Measurements from ENCODE around the gene GPR15. TPM values are rescaled to one million over a fixed set of nuclear protein-coding genes. Genes with fewer than 3 reads are reported as not detected.

Gene GPR15
- total RNA-seq = 100 to 1,000 TPM in 1 of 2 donors, 10 to 100 TPM in 1; 43.2 to 181 TPM
- total RNA-seq = 129 to 133 reads per million in 2 donors

DNA sequence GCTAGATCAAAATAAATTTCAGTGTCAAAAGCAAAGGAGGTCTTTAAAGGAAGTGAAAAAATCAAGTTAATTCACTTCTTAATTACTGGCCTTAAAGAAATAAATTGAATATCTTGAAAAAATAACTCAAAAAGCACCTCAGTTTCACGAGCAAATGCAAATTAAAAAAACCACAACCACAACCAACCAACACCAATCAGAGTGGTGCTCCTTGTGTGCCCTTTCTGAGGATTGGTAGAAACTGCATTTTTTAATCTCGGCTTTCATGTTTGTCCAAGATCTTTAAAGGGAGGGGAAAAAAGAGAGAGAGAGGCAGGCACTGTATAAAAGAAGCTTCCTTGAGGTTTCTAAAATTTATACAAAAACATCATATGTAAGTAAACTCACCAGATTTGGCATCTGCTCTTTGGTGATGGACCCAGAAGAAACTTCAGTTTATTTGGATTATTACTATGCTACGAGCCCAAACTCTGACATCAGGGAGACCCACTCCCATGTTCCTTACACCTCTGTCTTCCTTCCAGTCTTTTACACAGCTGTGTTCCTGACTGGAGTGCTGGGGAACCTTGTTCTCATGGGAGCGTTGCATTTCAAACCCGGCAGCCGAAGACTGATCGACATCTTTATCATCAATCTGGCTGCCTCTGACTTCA is at the start of gene GPR15:
Gene GPR15 (plus strand): TSS at position 357 of the 653 bp plus-strand sequence. CDS start 56 bp downstream, at position 413.
- H3K9me3 ChIP-seq (ENCODE audit: control insufficient read depth, low read length, poor library complexity, severe bottlenecking) = no peaks in the 10 kb centered on the region
- DNase-seq = no peak
- H3K4me1 Mint-ChIP-seq = peaks cover 10% of the 10 kb centered on the region
- peak within 1 kb of the TSS; percentile 82 for H3K4me3 Mint-ChIP-seq
- ATAC-seq = peak; percentile 79
- peak within 1 kb of the TSS; percentile 80 for H3K27ac Mint-ChIP-seq
- H3K36me3 Mint-ChIP-seq (ENCODE audit: low read depth) = no peaks in the 10 kb centered on the region
- H3K27me3 Mint-ChIP-seq = no peaks in the 10 kb centered on the region

- no peak overlapping the region for H3K27ac Mint-ChIP-seq
- H3K36me3 Mint-ChIP-seq (ENCODE audit: low read depth) = no peaks in the 10 kb centered on the region
- ATAC-seq (no peak), DNase-seq (no peak)
- no peaks in the 10 kb centered on the region for H3K4me1 Mint-ChIP-seq
- H3K9me3 ChIP-seq (ENCODE audit: control insufficient read depth, low read length, poor library complexity, severe bottlenecking) = peaks cover 6% of the 10 kb centered on the region
- H3K4me3 Mint-ChIP-seq = no peak overlapping the region
- H3K27me3 Mint-ChIP-seq = no peaks in the 10 kb centered on the region
Observed at GRCh38 chr3:98482717-98483482, 48.9 kb upstream of the GPR15 start.

DNA sequence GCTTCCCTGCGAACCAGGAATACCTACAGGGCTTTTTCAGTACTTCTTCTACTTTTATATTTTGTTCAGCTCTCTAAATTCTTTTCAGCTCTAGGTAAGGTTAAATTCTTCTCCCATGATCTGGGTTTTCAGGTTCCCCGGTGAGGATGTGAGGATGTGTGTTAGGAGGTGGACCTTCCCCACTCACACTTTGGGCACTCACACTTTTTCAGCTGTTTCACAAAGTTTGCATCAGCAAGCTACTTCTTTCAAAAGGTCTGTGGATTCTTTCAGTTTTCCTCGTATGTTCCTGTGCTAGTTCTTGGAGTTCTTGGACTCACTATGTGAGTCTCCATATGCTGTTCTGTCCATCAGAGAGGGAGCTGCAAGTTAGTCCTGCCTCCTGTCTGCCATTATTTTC is 48.2 kb upstream of the GPR15 start:
- peaks cover 6% of the 10 kb centered on the region for H3K9me3 ChIP-seq (ENCODE audit: control insufficient read depth, low read length, poor library complexity, severe bottlenecking)
- no peak for DNase-seq
- ATAC-seq = no peak
- no peaks in the 10 kb centered on the region for H3K4me1 Mint-ChIP-seq
- no peaks in the 10 kb centered on the region for H3K36me3 Mint-ChIP-seq (ENCODE audit: low read depth)
- no peak overlapping the region for H3K4me3 Mint-ChIP-seq
- no peaks in the 10 kb centered on the region for H3K27me3 Mint-ChIP-seq
- H3K27ac Mint-ChIP-seq = no peak overlapping the region

DNA sequence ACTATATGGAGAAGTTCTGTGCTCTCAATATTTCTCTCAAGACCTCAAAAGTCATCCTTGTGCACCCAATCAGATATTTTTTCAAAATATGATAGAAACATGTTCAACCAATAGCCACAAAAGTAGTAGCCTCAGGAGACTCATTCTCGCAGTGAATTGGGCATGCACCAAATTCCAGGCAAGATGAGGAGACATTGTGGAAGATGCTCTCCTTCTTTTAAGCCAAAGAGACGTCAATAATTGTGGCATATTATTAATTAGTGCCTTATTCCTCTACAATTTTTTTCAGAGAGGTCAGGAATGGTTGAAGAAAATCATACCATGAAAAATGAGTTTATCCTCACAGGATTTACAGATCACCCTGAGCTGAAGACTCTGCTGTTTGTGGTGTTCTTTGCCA is 34.4 kb upstream of the GPR15 start, which contains the start of gene OR5K2:
Gene OR5K2 (plus strand): TSS at position 301 of the 400 bp plus-strand sequence. CDS start 0 bp downstream, at position 301.
- DNase-seq (no peak), ATAC-seq (no peak)
- Mint-ChIP-seq H3K27me3 (no peaks in the 10 kb centered on the region), H3K36me3 (ENCODE audit: low read depth) (peaks cover 3% of the 10 kb centered on the region), H3K4me3 (no peak within 1 kb of the TSS), H3K4me1 (peaks cover 4% of the 10 kb centered on the region), H3K27ac (no peak within 1 kb of the TSS)
- H3K9me3 ChIP-seq (ENCODE audit: control insufficient read depth, low read length, poor library complexity, severe bottlenecking) = no peaks in the 10 kb centered on the region

DNA sequence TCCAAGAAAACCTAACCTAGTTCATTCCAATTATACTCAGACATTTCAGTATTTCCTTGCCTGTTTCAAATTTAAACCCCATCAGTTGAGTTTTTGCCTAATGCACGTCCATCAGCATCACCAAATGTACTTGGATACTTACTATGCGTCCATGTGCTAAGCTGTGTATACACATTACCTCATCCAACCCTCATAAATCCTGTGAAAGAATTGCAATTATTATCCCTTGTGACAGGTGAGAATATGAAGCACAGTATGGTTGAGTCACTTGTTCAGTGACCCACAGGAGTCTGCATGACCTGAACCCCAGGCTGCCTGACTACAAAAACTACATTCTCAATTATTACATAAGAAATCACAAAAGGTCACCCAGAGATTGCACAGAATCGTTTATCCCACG is 31.8 kb upstream of the GPR15 start:
- Mint-ChIP-seq H3K36me3 (ENCODE audit: low read depth) (peaks cover 3% of the 10 kb centered on the region), H3K4me3 (no peak overlapping the region), H3K27me3 (no peaks in the 10 kb centered on the region), H3K4me1 (peaks cover 7% of the 10 kb centered on the region), H3K27ac (no peak overlapping the region)
- DNase-seq (no peak), ATAC-seq (no peak)
- no peaks in the 10 kb centered on the region for H3K9me3 ChIP-seq (ENCODE audit: control insufficient read depth, low read length, poor library complexity, severe bottlenecking)

DNA sequence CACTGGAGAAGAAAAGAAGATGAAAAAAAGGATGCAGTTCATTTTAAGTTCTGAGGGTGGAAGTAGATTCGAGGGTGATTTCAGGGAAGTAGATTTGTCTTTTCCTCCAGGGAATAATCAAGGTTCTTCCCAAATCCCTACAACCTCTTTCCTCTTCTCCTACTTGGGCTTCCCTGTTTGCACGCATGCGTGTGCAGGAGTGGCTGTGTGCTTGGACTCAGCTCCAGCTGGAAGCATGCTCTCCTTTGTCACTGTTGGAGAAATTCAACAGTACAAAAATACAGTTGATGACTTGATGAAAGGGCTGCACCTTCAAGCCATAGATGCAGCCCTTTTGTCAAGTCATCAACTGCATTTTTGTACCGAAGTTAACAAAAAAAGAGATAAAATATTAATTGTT is 30.5 kb upstream of the GPR15 start:
- H3K36me3 Mint-ChIP-seq (ENCODE audit: low read depth) = peaks cover 3% of the 10 kb centered on the region

DNA sequence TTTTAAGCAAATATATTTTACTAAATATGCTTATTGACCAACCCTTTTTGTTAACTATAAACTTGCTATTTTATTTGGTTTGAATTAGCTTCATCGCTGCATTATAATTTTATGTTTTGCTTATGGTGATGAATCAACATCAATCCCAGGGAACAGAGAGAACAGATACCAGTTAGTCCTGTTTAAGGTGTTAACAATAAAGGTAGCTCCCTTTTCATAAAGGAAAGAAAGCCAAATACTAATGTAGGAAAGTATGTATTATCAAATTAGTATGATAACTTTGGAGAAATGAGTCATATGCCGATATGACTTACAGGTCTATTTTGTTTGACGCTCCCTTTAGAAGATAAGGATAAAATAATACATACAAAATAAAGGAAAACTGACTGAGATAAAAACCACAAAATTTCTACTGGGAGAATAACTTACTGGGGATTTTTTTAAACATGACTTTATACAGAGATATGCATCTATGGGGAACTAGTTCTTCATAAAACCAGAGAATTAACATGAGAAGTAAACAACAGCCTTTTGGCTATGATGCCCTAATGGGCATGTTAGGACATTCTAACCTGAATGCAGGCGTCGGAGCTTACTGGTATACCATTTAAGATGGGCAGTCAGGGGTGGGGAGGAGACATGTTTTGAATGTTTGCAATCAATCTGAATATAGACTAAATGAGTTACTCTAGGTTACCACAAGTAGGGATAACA is 29.8 kb upstream of the GPR15 start:
- no peak for DNase-seq
- no peaks in the 10 kb centered on the region for H3K9me3 ChIP-seq (ENCODE audit: control insufficient read depth, low read length, poor library complexity, severe bottlenecking)
- ATAC-seq = no peak
- Mint-ChIP-seq H3K36me3 (ENCODE audit: low read depth) (peaks cover 3% of the 10 kb centered on the region), H3K27ac (no peak overlapping the region), H3K4me1 (peaks cover 7% of the 10 kb centered on the region), H3K4me3 (no peak overlapping the region), H3K27me3 (no peaks in the 10 kb centered on the region)

More for the DNA sequence above, 30.5 kb upstream of the GPR15 start:
- no peaks in the 10 kb centered on the region for H3K9me3 ChIP-seq (ENCODE audit: control insufficient read depth, low read length, poor library complexity, severe bottlenecking)
- H3K27ac Mint-ChIP-seq = no peak overlapping the region
- ATAC-seq = no peak
- DNase-seq = no peak
- H3K4me3 Mint-ChIP-seq = no peak overlapping the region
- H3K4me1 Mint-ChIP-seq = peaks cover 7% of the 10 kb centered on the region
- no peaks in the 10 kb centered on the region for H3K27me3 Mint-ChIP-seq

DNA sequence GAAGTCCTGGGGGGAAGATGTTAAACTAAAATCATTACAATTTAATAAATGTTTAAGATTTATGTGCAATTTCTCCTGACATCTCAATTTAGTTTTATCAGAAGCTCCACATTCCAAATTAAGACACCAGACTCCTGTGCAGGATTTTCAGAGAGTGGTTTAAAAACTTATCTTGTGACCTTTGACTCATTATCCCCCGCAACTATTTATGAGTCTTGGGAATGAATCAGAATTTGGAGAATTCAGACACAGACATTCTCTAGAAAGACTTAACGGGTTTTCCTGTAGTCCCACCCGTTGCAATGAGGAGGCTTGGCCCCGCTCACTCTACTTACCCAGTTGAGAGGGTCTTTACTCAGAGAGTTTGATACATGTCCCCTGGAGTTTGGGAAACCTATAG is 27.2 kb upstream of the GPR15 start:
- H3K27me3 Mint-ChIP-seq = no peaks in the 10 kb centered on the region
- ATAC-seq = no peak
- H3K4me1 Mint-ChIP-seq = peaks cover 20% of the 10 kb centered on the region
- DNase-seq = no peak
- no peak overlapping the region for H3K27ac Mint-ChIP-seq
- H3K36me3 Mint-ChIP-seq (ENCODE audit: low read depth) = peaks cover 7% of the 10 kb centered on the region
- H3K4me3 Mint-ChIP-seq = no peak overlapping the region
- H3K9me3 ChIP-seq (ENCODE audit: control insufficient read depth, low read length, poor library complexity, severe bottlenecking) = no peaks in the 10 kb centered on the region

DNA sequence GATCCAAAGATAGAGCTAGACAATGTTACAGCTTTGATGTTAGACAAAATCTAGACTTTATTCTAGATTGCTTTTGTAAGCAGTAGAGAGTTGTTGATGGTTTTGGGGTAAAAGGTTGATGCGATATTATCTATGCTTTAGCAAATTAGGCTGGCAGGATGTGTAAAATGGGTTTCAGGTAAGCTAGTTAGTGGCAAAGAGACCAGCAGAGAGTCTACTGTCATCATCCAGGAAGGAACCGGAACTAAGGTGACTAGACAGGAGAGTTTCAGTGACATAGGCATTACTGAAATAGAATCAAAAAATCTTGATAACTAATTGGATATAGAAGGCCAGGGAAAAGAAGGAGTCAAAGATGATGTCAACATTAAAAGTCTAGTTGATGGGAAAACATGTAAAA is 23.2 kb upstream of the GPR15 start:
- peaks cover 7% of the 10 kb centered on the region for H3K36me3 Mint-ChIP-seq (ENCODE audit: low read depth)

GRCh38 chr3:98512576-98512975 is 19.2 kb upstream of the GPR15 start:
- DNase-seq (no peak), ATAC-seq (no peak)
- H3K27ac Mint-ChIP-seq = no peak overlapping the region
- peak overlapping the region; percentile 9 for H3K4me3 Mint-ChIP-seq
- peaks cover 32% of the 10 kb centered on the region for H3K4me1 Mint-ChIP-seq
- H3K27me3 Mint-ChIP-seq = no peaks in the 10 kb centered on the region
- no peaks in the 10 kb centered on the region for H3K9me3 ChIP-seq (ENCODE audit: control insufficient read depth, low read length, poor library complexity, severe bottlenecking)
- peaks cover 9% of the 10 kb centered on the region for H3K36me3 Mint-ChIP-seq (ENCODE audit: low read depth)

More for the DNA sequence above, 23.2 kb upstream of the GPR15 start:
- H3K4me3 Mint-ChIP-seq = no peak overlapping the region
- peak overlapping the region; percentile 59 for H3K27ac Mint-ChIP-seq
- ATAC-seq = peak; percentile 83
- DNase-seq = no peak
- no peaks in the 10 kb centered on the region for H3K27me3 Mint-ChIP-seq
- H3K4me1 Mint-ChIP-seq = peaks cover 23% of the 10 kb centered on the region
- no peaks in the 10 kb centered on the region for H3K9me3 ChIP-seq (ENCODE audit: control insufficient read depth, low read length, poor library complexity, severe bottlenecking)

- H3K27ac Mint-ChIP-seq = peak overlapping the region; percentile 39
- ATAC-seq (no peak), DNase-seq (no peak)
- H3K4me1 Mint-ChIP-seq = peaks cover 31% of the 10 kb centered on the region
- no peaks in the 10 kb centered on the region for H3K27me3 Mint-ChIP-seq
- no peaks in the 10 kb centered on the region for H3K9me3 ChIP-seq (ENCODE audit: control insufficient read depth, low read length, poor library complexity, severe bottlenecking)
- no peak overlapping the region for H3K4me3 Mint-ChIP-seq
- H3K36me3 Mint-ChIP-seq (ENCODE audit: low read depth) = peaks cover 9% of the 10 kb centered on the region
Observed at GRCh38 chr3:98513091-98513511, 18.7 kb upstream of the GPR15 start.

- Mint-ChIP-seq H3K36me3 (ENCODE audit: low read depth) (peaks cover 5% of the 10 kb centered on the region), H3K4me3 (no peak overlapping the region), H3K27me3 (no peaks in the 10 kb centered on the region), H3K27ac (peak overlapping the region; percentile 39), H3K4me1 (peaks cover 31% of the 10 kb centered on the region)
- DNase-seq (no peak), ATAC-seq (no peak)
- H3K9me3 ChIP-seq (ENCODE audit: control insufficient read depth, low read length, poor library complexity, severe bottlenecking) = no peaks in the 10 kb centered on the region
Observed at GRCh38 chr3:98513736-98514135, 18.0 kb upstream of the GPR15 start.

GRCh38 chr3:98514948-98515347 is 16.8 kb upstream of the GPR15 start:
- peak overlapping the region; percentile 59 for H3K27ac Mint-ChIP-seq
- peaks cover 35% of the 10 kb centered on the region for H3K4me1 Mint-ChIP-seq
- no peaks in the 10 kb centered on the region for H3K9me3 ChIP-seq (ENCODE audit: control insufficient read depth, low read length, poor library complexity, severe bottlenecking)
- H3K27me3 Mint-ChIP-seq = no peaks in the 10 kb centered on the region
- ATAC-seq = no peak
- H3K36me3 Mint-ChIP-seq (ENCODE audit: low read depth) = peaks cover 9% of the 10 kb centered on the region
- H3K4me3 Mint-ChIP-seq = no peak overlapping the region
- no peak for DNase-seq
